Adrenal gland (tissue), 12 donors: ENCODE measurements around the gene PRPF6. TPM values are rescaled to one million over a fixed set of nuclear protein-coding genes. Genes with fewer than 3 reads are reported as not detected.

ENCODE experiments used
- DNase-seq, 7 donors: peaks; one replicate each; pipeline ENCODE4 v3.0.0-alpha.2; 2019 to 2020
- H3K27ac ChIP-seq, 5 donors: fragments of 200-600 bp; sonication (generic) in 4 of 5; 1 replicate in 3 of 5; 2 replicates in 2 of 5; pipeline versions ENCODE4 v1.5.1 to v1.8.0; 2016 to 2020; ENCODE audit warnings: mild to moderate bottlenecking in 1 of 5
- H3K27me3 ChIP-seq: fragments of 200-600 bp; 2 replicates; pipeline ENCODE4 v1.8.0; 2021
- H3K36me3 ChIP-seq, 2 donors: fragments of 200-600 bp; replicated peaks in 1 of 2; 1 replicate in 1 of 2; 2 replicates in 1 of 2; pipeline versions ENCODE4 v1.5.1 to v1.8.0; 2018 to 2022
- H3K4me1 ChIP-seq, 2 donors: fragments of 200-600 bp; replicated peaks in 1 of 2; 1 replicate in 1 of 2; 2 replicates in 1 of 2; pipeline versions ENCODE4 v1.5.1 to v1.8.0; 2018 to 2021
- H3K4me3 ChIP-seq, 4 donors: fragments of 200-600 bp; sonication (generic) in 3 of 4; one replicate each; pipeline ENCODE4 v1.5.1; 2016 to 2018
- H3K9me3 ChIP-seq, 3 donors: fragments of 200-600 bp; sonication (generic) in 1 of 3; replicated peaks in 1 of 3; 1 replicate in 2 of 3; 2 replicates in 1 of 3; pipeline versions ENCODE4 v1.5.1 to v1.8.0; 2016 to 2021
- POLR2A ChIP-seq, 2 donors: fragments of 450-650 bp; IDR thresholded peaks; one replicate each; pipeline ENCODE4 v1.6.1; 2017; ENCODE audit warnings: antibody characterized with exemption in 2 of 2, mild to moderate bottlenecking in 2 of 2, moderate library complexity in 1 of 2
- WGBS, 4 donors: extraction: QIAGEN DNeasy Blood & Tissue Kit in 2 of 4; methylation state at CpG; one replicate each; pipeline versions ENCODE4 v1.1.5 to v1.1.7; 2013 to 2017; 5-methylcytosine and 5-hydroxymethylcytosine counted together
- intact Hi-C, 2 donors: fragments of 100-400 bp; cut with DNase I; formaldehyde crosslinking; loops; one replicate each; pipeline versions ENCODE4 v1.14.1 to v1.15.0; 2022 to 2023
- polyA plus RNA-seq, 3 donors: library from polyadenylated mRNA; stranded (reverse); fragments of 200-250 nt in 2 of 3; fragments of 350-450 nt in 1 of 3; fragmentation: Illumina TruSeq in 1 of 3; extraction: RNeasy Lipid Tissue Mini Kit (QIAGEN cat#74804) in 1 of 3; gene quantifications; one replicate each; pipeline ENCODE4 v1.2.3, GENCODE V29; 2013 to 2014
- total RNA-seq, 9 donors: library from RNA; depleted of rRNA in 4 of 9; stranded (reverse); fragments of >200 nt in 4 of 9; fragments of 120-200 nt in 1 of 9; fragmentation: NEBNext Ultra II Directional in 1 of 9; extraction: Animal tissue kit (Norgen Biotek cat#: 25700) in 1 of 9; gene quantifications; one replicate each; pipeline versions ENCODE4 v1.1.0 to v1.2.4, GENCODE V29; 2013 to 2023
- TF ChIP-seq, protein P1 (sequence below), 6 experiments: fragments of 450-650 bp in 4 of 6; fragments of 200-600 bp in 2 of 6; sonication (generic) in 1 of 6; IDR thresholded peaks; 1 replicate in 5 of 6; 2 replicates in 1 of 6; pipeline versions ENCODE4 v1.5.1 to v1.8.0; 2016 to 2021; ENCODE audit warnings: antibody characterized with exemption in 6 of 6, mild to moderate bottlenecking in 2 of 6, moderate library complexity in 1 of 6
- donor health status: healthy with polysubstance abuse.
- donor health status: Bipolar disorder and iron deficiency.
- donor health status: DM: yes; HTN: yes; CAD: no.
- donor health status: DM: no; HTN: no; CAD: no.
- donor health status: DM: no; HTN: no; CAD: no.
- donor health status: DM: yes; HTN: yes; CAD: no.

The PRPF6 gene
- total and polyA plus RNA-seq, 12 donors: 48.3 to 73.9 (median 55.3) TPM

- Histone ChIP-seq H3K27me3 (no peaks in the 10 kb centered on the region), H3K36me3 (peaks cover 0 to 9% of the 10 kb centered on the region in 2 donors), H3K9me3 (no peaks in the 10 kb centered on the region), H3K27ac (peak overlapping the region; percentile 46 to 94 (median 91)), H3K4me1 (peaks cover 24 to 50% of the 10 kb centered on the region in 2 donors), H3K4me3 (peak overlapping the region; percentile 5 to 88 (median 72))
- 1% methylated on average over 10 to 31 of the region's 31 CpGs; no CpG with 5 or more reads in 1 of the 4 donors for WGBS, 4 donors
- intact Hi-C loops: no loop called here
- TF ChIP-seq POLR2A (IDR thresholded peaks at IDR 0.05): no peak
- TF ChIP-seq, protein P1, sequence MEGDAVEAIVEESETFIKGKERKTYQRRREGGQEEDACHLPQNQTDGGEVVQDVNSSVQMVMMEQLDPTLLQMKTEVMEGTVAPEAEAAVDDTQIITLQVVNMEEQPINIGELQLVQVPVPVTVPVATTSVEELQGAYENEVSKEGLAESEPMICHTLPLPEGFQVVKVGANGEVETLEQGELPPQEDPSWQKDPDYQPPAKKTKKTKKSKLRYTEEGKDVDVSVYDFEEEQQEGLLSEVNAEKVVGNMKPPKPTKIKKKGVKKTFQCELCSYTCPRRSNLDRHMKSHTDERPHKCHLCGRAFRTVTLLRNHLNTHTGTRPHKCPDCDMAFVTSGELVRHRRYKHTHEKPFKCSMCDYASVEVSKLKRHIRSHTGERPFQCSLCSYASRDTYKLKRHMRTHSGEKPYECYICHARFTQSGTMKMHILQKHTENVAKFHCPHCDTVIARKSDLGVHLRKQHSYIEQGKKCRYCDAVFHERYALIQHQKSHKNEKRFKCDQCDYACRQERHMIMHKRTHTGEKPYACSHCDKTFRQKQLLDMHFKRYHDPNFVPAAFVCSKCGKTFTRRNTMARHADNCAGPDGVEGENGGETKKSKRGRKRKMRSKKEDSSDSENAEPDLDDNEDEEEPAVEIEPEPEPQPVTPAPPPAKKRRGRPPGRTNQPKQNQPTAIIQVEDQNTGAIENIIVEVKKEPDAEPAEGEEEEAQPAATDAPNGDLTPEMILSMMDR (IDR thresholded peaks at IDR 0.05): peak in 3 of 6 experiments; percentile 19 to 38 (median 31)
- DNase-seq: peak in 1 of 7 donors; percentile 55
Observed at GRCh38 chr20:63955281-63955826, 25.6 kb upstream of the PRPF6 start.

GRCh38 chr20:63955827-63956663 lies 24.9 kb upstream of the PRPF6 start, which contains the start of gene UCKL1:
UCKL1 (minus strand) TSS chr20:63956416; CDS start chr20:63956372, 44 bp downstream.
- peaks cover 17 to 43% of the 10 kb centered on the region in 2 donors for H3K4me1 ChIP-seq
- TF ChIP-seq, protein P1 (IDR thresholded peaks at IDR 0.05): peak in 1 of 6 experiments; percentile 1
- peak; percentile 63 to 75 for TF ChIP-seq POLR2A (IDR thresholded peaks at IDR 0.05)
- WGBS, 4 donors: 0 to 1% (median 0%) methylated on average over 2 to 105 of the region's 105 CpGs
- H3K27me3 ChIP-seq: no peaks in the 10 kb centered on the region
- peak; percentile 92 to 96 (median 94) for DNase-seq
- H3K9me3 ChIP-seq: no peaks in the 10 kb centered on the region
- H3K27ac ChIP-seq: peak within 1 kb of the TSS; percentile 46 to 94 (median 91)
- H3K36me3 ChIP-seq: peaks cover 0 to 12% of the 10 kb centered on the region in 2 donors
- peak within 1 kb of the TSS; percentile 5 to 88 (median 72) for H3K4me3 ChIP-seq
- intact Hi-C loops: no loop called here

- WGBS, 4 donors: 1% methylated on average over 15 of the region's 15 CpGs
- Histone ChIP-seq H3K27me3 (no peaks in the 10 kb centered on the region), H3K36me3 (peaks cover 0 to 17% of the 10 kb centered on the region in 2 donors), H3K4me1 (peaks cover 11 to 37% of the 10 kb centered on the region in 2 donors), H3K27ac (peak overlapping the region in 4 of 5 donors; percentile 18 to 75 (median 56)), H3K9me3 (no peaks in the 10 kb centered on the region), H3K4me3 (peak overlapping the region in 2 of 4 donors; percentile 64 to 88)
- DNase-seq: no peak
- TF ChIP-seq, protein P1 (IDR thresholded peaks at IDR 0.05): no peak
- no peak for TF ChIP-seq POLR2A (IDR thresholded peaks at IDR 0.05)
- intact Hi-C loops: no loop called here
Observed at GRCh38 chr20:63956664-63957003, 24.3 kb upstream of the PRPF6 start.

DNA sequence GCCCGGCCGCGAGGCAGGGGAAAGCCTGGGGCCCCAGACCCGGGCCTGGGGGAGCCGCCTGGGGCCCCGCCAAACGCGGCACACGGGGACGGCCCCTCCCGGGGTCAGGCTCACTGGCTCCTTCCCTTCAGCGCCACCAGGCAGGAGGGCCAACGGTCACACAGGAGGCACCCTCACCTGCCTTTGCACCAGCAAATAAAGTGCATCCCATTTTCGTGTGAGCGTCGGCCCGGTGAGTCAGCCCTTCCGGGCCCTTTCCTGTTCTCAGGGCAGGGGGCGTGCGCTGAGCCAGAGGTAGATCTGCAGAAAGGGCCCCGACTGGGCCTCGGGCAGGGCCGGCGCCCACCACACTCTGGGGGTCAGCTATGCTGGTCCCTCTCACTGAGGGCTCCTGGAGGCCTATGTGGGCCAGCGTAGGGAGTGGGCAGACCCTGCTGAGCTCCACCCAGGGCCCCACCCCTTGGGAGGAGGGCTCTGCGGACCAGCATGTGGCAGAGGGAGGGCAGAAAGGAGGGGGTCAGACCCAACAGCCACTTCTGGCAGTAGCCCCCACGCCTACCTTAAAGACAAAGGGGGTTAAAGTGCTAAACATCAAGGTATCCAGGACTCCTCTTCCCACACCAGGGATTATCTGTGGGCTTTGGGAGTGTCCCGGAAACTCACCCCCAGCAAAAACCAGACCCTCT lies 23.8 kb upstream of the PRPF6 start:
- WGBS, 4 donors: 2 to 6% (median 4%) methylated on average over 11 to 28 of the region's 28 CpGs
- Histone ChIP-seq H3K27me3 (no peaks in the 10 kb centered on the region), H3K27ac (peak overlapping the region in 4 of 5 donors; percentile 18 to 75 (median 56)), H3K4me1 (peaks cover 6 to 32% of the 10 kb centered on the region in 2 donors), H3K36me3 (peaks cover 0 to 22% of the 10 kb centered on the region in 2 donors), H3K9me3 (no peaks in the 10 kb centered on the region), H3K4me3 (peak overlapping the region in 2 of 4 donors; percentile 64 to 88)
- intact Hi-C loops: no loop called here
- peak; percentile 21 to 66 for TF ChIP-seq POLR2A (IDR thresholded peaks at IDR 0.05)
- TF ChIP-seq, protein P1 (IDR thresholded peaks at IDR 0.05): peak in 4 of 6 experiments; percentile 16 to 35 (median 26)
- peak; percentile 70 to 87 (median 73) for DNase-seq
